HepG2 (cell line): ENCODE results near the gene SLC8A2. TPM values are rescaled to one million over a fixed set of nuclear protein-coding genes. Genes with fewer than 3 reads are reported as not detected.

Experiments
- BATF2 ChIP-seq: sonication (generic); formaldehyde crosslinking; IDR thresholded peaks from 2 replicates; pipeline ENCODE4 v1.8.0; 2022; ENCODE audit warnings: mild to moderate bottlenecking, missing genetic modification reagents, moderate library complexity
- ELF1 ChIP-seq: sonication (generic); formaldehyde crosslinking; IDR thresholded peaks from 2 replicates; pipeline ENCODE4 v1.4.0; 2020; ENCODE audit warnings: missing genetic modification reagents
- FOXO1 ChIP-seq: sonication (generic); formaldehyde crosslinking; IDR thresholded peaks from 2 replicates; pipeline ENCODE4 v1.4.0; 2020; ENCODE audit warnings: missing genetic modification reagents
- HNF4G ChIP-seq, 2 experiments: sonication (generic) in 1 of 2; formaldehyde crosslinking in 1 of 2; IDR thresholded peaks; 2 replicates each; pipeline versions ENCODE4 v1.4.0 to v1.6.1; 2011 to 2020; ENCODE audit warnings: borderline replicate concordance in 2 of 2, low read depth in 2 of 2, mild to moderate bottlenecking in 2 of 2, low read length in 1 of 2, missing genetic modification reagents in 1 of 2, moderate library complexity in 1 of 2
- IRF2 ChIP-seq: IDR thresholded peaks from 2 replicates; pipeline ENCODE4 v1.6.1; 2018; ENCODE audit warnings: missing genetic modification reagents, missing compliant biosample characterization
- KLF9 ChIP-seq: IDR thresholded peaks from 2 replicates; pipeline ENCODE4 v1.6.1; 2016; ENCODE audit warnings: low read depth
- MAFG ChIP-seq: sonication (generic); formaldehyde crosslinking; IDR thresholded peaks from 2 replicates; pipeline ENCODE4 v1.5.1; 2020; ENCODE audit warnings: mild to moderate bottlenecking, missing genetic modification reagents
- NFE2L1 ChIP-seq: sonication (generic); formaldehyde crosslinking; IDR thresholded peaks from 2 replicates; pipeline ENCODE4 v1.4.0; 2020; ENCODE audit warnings: missing genetic modification reagents, mild to moderate bottlenecking, borderline replicate concordance
- NR2F2 ChIP-seq: IDR thresholded peaks from 2 replicates; pipeline ENCODE4 v1.6.1; 2012; ENCODE audit warnings: low read depth, inconsistent platforms, borderline replicate concordance
- RERE ChIP-seq: IDR thresholded peaks from 2 replicates; pipeline ENCODE4 v1.6.1; 2016; ENCODE audit warnings: low read depth, missing genetic modification reagents, missing compliant biosample characterization
- SMYD3 ChIP-seq: sonication (generic); formaldehyde crosslinking; IDR thresholded peaks from 2 replicates; pipeline ENCODE4 v1.8.1; 2023; ENCODE audit warnings: mild to moderate bottlenecking, missing genetic modification reagents
- SUZ12 ChIP-seq: fragments of 150-350 bp; IDR thresholded peaks from 2 replicates; pipeline ENCODE4 v1.6.1; 2014; ENCODE audit warnings: low read depth, low read length
- TFDP1 ChIP-seq: IDR thresholded peaks from 2 replicates; pipeline ENCODE4 v1.6.1; 2016; ENCODE audit warnings: missing compliant biosample characterization, missing genetic modification reagents, borderline replicate concordance
- ZFP90 ChIP-seq: sonication (generic); formaldehyde crosslinking; IDR thresholded peaks from 2 replicates; pipeline ENCODE4 v1.8.0; 2022; ENCODE audit warnings: missing genetic modification reagents, mild to moderate bottlenecking, inconsistent platforms, borderline replicate concordance
- ZNF121 ChIP-seq: sonication (generic); formaldehyde crosslinking; IDR thresholded peaks from 2 replicates; pipeline ENCODE4 v1.5.0; 2020; ENCODE audit warnings: mild to moderate bottlenecking, missing genetic modification reagents
- ZNF335 ChIP-seq: sonication (generic); formaldehyde crosslinking; IDR thresholded peaks from 2 replicates; pipeline ENCODE4 v1.4.0; 2020; ENCODE audit warnings: missing genetic modification reagents
- ZNF382 ChIP-seq: sonication (generic); formaldehyde crosslinking; IDR thresholded peaks from 2 replicates; pipeline ENCODE4 v1.5.0; 2020; ENCODE audit warnings: missing genetic modification reagents, mild to moderate bottlenecking, borderline replicate concordance
- ZNF549 ChIP-seq: sonication (generic); formaldehyde crosslinking; IDR thresholded peaks from 2 replicates; pipeline ENCODE4 v1.5.0; 2020; ENCODE audit warnings: missing genetic modification reagents
- ZNF552 ChIP-seq: sonication (generic); formaldehyde crosslinking; IDR thresholded peaks from 2 replicates; pipeline ENCODE4 v1.9.0; 2022; ENCODE audit warnings: missing genetic modification reagents, mild to moderate bottlenecking, borderline replicate concordance
- ZNF557 ChIP-seq: sonication (generic); formaldehyde crosslinking; IDR thresholded peaks from 2 replicates; pipeline ENCODE4 v1.4.0; 2020; ENCODE audit warnings: missing genetic modification reagents
- ZNF747 ChIP-seq: sonication (generic); formaldehyde crosslinking; IDR thresholded peaks from 2 replicates; pipeline ENCODE4 v1.8.1; 2023; ENCODE audit warnings: missing genetic modification reagents, mild to moderate bottlenecking, borderline replicate concordance
- ZNF772 ChIP-seq: sonication (generic); formaldehyde crosslinking; IDR thresholded peaks from 2 replicates; pipeline ENCODE4 v1.5.0; 2020; ENCODE audit warnings: mild to moderate bottlenecking, missing genetic modification reagents
- ZNF776 ChIP-seq: sonication (generic); formaldehyde crosslinking; IDR thresholded peaks from 2 replicates; pipeline ENCODE4 v1.4.0; 2020; ENCODE audit warnings: mild to moderate bottlenecking, missing genetic modification reagents
- ZNF777 ChIP-seq: sonication (generic); formaldehyde crosslinking; IDR thresholded peaks from 2 replicates; pipeline ENCODE4 v1.4.0; 2020; ENCODE audit warnings: missing genetic modification reagents
- ZNF782 ChIP-seq: sonication (generic); formaldehyde crosslinking; IDR thresholded peaks from 2 replicates; pipeline ENCODE4 v1.4.0; 2020; ENCODE audit warnings: missing genetic modification reagents, mild to moderate bottlenecking, borderline replicate concordance
- polyA plus RNA-seq, 8 experiments: library from polyadenylated mRNA; depleted of rRNA in 3 of 8; stranded (reverse) in 7 of 8; unstranded in 1 of 8; fragments of >200 nt; fragmentation: Illumina TruSeq in 4 of 8; extraction: Trizol in 4 of 8; gene quantifications; 2 replicates each; pipeline versions ENCODE4 v1.2.1 to v1.2.3, GENCODE V29; 2011 to 2016; ENCODE audit warnings: low read depth in 4 of 8, missing spikeins in 1 of 8, mixed read lengths in 1 of 8; ENCODE audit not compliant: insufficient read depth in 1 of 8
- total RNA-seq, 5 experiments: library from RNA; depleted of rRNA; stranded (reverse); fragments of >200 nt; fragmentation: Illumina TruSeq; extraction: Trizol; gene quantifications; 2 replicates each; pipeline ENCODE4 v1.2.3, GENCODE V29; 2016; ENCODE audit warnings: low read depth in 1 of 5

Gene SLC8A2
- total and polyA plus RNA-seq, 2 of the 13 experiments (the other 11 are each of a cell fraction or from before 2014, with no cell fraction given): 0.02 TPM; not detected in 1

DNA sequence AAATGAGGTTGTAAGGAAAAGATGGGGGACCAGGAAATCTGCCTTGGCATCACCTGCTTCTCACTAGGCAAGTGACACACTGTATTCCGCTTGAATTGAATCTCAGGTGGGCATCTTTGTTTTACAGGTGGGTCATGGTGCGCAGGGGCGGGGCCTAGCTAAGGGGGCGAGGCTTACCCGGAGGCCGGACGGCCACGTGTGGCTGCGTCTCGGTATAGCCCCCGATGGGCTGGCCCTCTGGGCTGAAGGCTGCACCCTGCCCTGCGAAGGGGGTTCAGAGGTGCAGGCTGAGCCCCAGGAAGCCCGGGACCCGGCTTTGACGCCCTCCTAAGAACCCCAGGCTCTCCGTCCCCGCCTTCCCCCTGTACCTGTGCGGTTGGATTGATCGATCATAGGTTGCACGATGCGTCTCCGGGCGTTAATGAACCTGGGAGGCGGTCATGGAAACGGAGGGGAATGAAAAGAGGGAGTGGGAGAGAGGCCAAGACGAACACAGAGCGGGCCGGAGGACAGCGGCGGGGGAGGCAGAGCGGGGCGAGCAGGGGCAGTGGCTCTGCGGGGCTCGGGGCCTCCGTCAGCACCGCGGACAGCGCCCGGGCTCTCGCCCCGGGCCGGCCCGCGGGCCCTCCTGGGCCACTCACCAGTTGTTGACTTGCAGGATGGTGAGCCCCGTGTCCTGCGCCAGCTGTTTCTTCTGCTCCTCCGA lies 64.8 kb downstream of the SLC8A2 start (continued):
- TF ChIP-seq RERE: no peak
- TF ChIP-seq TFDP1 (CRISPR knock-in tag): no peak
- no peak for TF ChIP-seq ZNF747 (CRISPR knock-in tag)
- no peak for TF ChIP-seq NR2F2
- no peak for TF ChIP-seq KLF9
- no peak for TF ChIP-seq HNF4G (IDR thresholded peaks at IDR 0.05; ENCODE audit: borderline replicate concordance, low read depth, low read length)
- no peak for TF ChIP-seq HNF4G (CRISPR knock-in tag; IDR thresholded peaks at IDR 0.05; ENCODE audit: borderline replicate concordance, low read depth)
- no peak for TF ChIP-seq NFE2L1 (CRISPR knock-in tag)
- no peak for TF ChIP-seq ZFP90 (CRISPR knock-in tag)
- TF ChIP-seq ZNF782 (CRISPR knock-in tag): no peak
- no peak for TF ChIP-seq ZNF777
- TF ChIP-seq ZNF552 (CRISPR knock-in tag): no peak
- TF ChIP-seq ZNF776: no peak
- TF ChIP-seq SMYD3 (CRISPR knock-in tag): no peak
- TF ChIP-seq ELF1: no peak
- no peak; the same call in 1 of the 2 replicates for TF ChIP-seq ZNF772 (CRISPR knock-in tag)
- no peak for TF ChIP-seq IRF2
- TF ChIP-seq BATF2 (CRISPR knock-in tag): 0 out of 2 replicates have a peak, but pooled peaks have one; percentile 37
- TF ChIP-seq FOXO1 (CRISPR knock-in tag): no peak
- no peak for TF ChIP-seq ZNF382
- no peak for TF ChIP-seq ZNF549 (CRISPR knock-in tag)
- no peak for TF ChIP-seq ZNF335 (CRISPR knock-in tag)
- TF ChIP-seq ZNF557 (CRISPR knock-in tag): no peak
- no peak for TF ChIP-seq SUZ12
- TF ChIP-seq MAFG: no peak
- no peak for TF ChIP-seq ZNF121 (CRISPR knock-in tag)
